H1 (cell line): ENCODE data around the gene ARMH1. TPM values are rescaled to one million over a fixed set of nuclear protein-coding genes. Genes with fewer than 3 reads are reported as not detected.

Source experiments
- CHD7 ChIP-seq: fragments of 300-600 bp; sonication (generic); IDR thresholded peaks from 2 replicates; pipeline ENCODE4 v1.7.1; 2012; ENCODE audit warnings: low read length, moderate library complexity, mild to moderate bottlenecking, inconsistent platforms; ENCODE audit not compliant: insufficient replicate concordance
- JUN ChIP-seq: IDR thresholded peaks from 2 replicates; pipeline ENCODE4 v1.6.1; 2011; ENCODE audit warnings: low read depth, mild to moderate bottlenecking, improper control_type of control experiment, low read length
- MAFK ChIP-seq: IDR thresholded peaks from 2 replicates; pipeline ENCODE4 v1.6.1; 2012; ENCODE audit warnings: low read depth, mild to moderate bottlenecking, improper control_type of control experiment, low read length
- PHF8 ChIP-seq: fragments of 200-600 bp; sonication (generic); conservative IDR thresholded peaks from 2 replicates; pipeline ENCODE4 v1.7.1; 2012; ENCODE audit warnings: low read depth, mild to moderate bottlenecking, inconsistent platforms, low read length, moderate library complexity
- SP1 ChIP-seq: IDR thresholded peaks from 2 replicates; pipeline ENCODE4 v1.6.1; 2011; ENCODE audit warnings: low read depth, low read length
- SP2 ChIP-seq: IDR thresholded peaks from 2 replicates; pipeline ENCODE4 v1.6.1; 2012; ENCODE audit warnings: mild to moderate bottlenecking, low read length, inconsistent platforms
- SRF ChIP-seq: IDR thresholded peaks from 2 replicates; pipeline ENCODE4 v1.6.1; 2011; ENCODE audit warnings: mild to moderate bottlenecking, low read depth, low read length, moderate library complexity
- TBP ChIP-seq: IDR thresholded peaks from 2 replicates; pipeline ENCODE4 v1.6.1; 2011; ENCODE audit warnings: low read depth, low read length, improper control_type of control experiment
- YY1 ChIP-seq: IDR thresholded peaks from 2 replicates; pipeline ENCODE4 v1.6.1; 2011; ENCODE audit warnings: low read depth, mild to moderate bottlenecking, low read length
- ZNF274 ChIP-seq: IDR thresholded peaks from 2 replicates; pipeline ENCODE4 v1.7.0; 2012; ENCODE audit warnings: low read length, borderline replicate concordance; ENCODE audit errors: extremely low read depth
- polyA plus RNA-seq, 7 experiments: library from polyadenylated mRNA; depleted of rRNA in 3 of 7; stranded (reverse) in 5 of 7; unstranded in 2 of 7; fragments of >200 nt in 5 of 7; fragments of 200-250 nt in 2 of 7; gene quantifications; 1 replicate in 5 of 7; 2 replicates in 1 of 7; 4 replicates in 1 of 7; pipeline versions ENCODE4 v1.2.1 to v1.2.3, GENCODE V29; 2011 to 2013; ENCODE audit warnings: missing spikeins in 2 of 7, mixed read lengths in 2 of 7
- total RNA-seq: library from RNA; stranded (reverse); fragmentation: NEBNext Ultra II Directional; extraction: Animal tissue kit (Norgen Biotek cat#: 25700); gene quantifications from 2 replicates; pipeline ENCODE4 v1.2.1, GENCODE V29; 2021

Gene ARMH1
- total and polyA plus RNA-seq, 2 of the 8 experiments (the other 6 are each of a cell fraction or from before 2014, with no cell fraction given), result 0.82 to 0.85 TPM

DNA sequence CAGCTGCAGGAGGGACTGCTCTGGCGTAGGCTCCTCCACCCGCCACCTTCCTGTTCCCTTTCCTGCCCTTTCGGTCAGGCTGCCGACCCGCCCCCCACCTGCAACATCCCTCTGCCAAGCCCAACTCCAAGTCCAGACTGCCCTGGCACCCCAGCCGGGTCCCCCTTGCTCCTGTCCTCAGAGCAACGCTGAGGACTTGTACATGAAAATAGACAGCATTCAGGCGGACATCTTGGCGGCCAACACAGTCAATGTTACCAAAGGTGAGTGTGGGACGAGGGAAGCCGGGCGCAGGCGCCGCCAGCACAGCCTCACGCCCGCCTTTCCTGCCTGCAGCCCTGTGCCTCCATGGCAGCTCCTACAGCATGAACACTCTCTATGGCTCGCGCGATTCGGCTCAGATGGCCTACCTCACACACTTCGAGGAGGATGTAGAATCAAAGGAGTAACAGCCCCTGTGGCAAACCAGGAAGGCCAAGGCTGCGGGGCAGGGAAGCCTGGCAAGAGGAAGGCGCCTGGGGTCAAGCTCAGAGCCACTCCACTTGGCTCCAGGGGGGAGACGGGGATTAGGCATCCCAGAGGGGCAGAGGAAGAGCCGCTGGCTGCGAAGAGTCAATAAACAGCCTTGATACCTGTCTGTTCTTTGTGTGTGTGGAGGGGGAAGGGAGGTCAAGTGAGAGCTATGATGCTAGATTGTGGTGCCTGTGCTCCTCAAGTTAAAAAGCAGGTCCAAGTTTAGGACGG is 50.6 kb downstream of the ARMH1 start (continued):
- TF ChIP-seq CHD7 (no peak), TBP (no peak), PHF8 (no peak), SP1 (no peak), YY1 (no peak), JUN (no peak), MAFK (no peak), ZNF274 (no peak), SP2 (no peak), SRF (no peak)
